Measurements from ENCODE around the gene MCTP2.

DNA sequence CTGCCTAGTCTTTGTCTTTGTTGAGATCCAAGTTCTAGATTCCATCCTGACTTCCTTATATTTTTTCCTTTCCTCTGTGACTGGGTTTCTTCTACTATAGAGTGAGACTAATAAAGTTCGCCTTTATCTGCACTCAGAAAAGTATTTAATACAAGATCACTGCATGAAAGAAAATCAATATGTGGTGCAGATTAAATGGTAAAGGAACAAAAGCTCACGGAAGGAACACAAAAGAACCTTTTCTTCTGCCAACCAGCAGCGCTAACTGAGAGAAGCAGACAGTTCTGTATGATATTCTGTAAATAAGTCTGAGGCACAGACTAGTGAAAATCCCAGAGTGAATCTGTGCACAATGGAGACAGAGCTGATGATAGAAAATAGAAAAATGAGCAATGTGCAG is 31.6 kb upstream of the MCTP2 start:
- TF ChIP-seq POLR2A (IDR thresholded peaks at IDR 0.05) (no peak), EP300 (IDR thresholded peaks at IDR 0.05) (no peak)
- TF ChIP-seq, protein P1, sequence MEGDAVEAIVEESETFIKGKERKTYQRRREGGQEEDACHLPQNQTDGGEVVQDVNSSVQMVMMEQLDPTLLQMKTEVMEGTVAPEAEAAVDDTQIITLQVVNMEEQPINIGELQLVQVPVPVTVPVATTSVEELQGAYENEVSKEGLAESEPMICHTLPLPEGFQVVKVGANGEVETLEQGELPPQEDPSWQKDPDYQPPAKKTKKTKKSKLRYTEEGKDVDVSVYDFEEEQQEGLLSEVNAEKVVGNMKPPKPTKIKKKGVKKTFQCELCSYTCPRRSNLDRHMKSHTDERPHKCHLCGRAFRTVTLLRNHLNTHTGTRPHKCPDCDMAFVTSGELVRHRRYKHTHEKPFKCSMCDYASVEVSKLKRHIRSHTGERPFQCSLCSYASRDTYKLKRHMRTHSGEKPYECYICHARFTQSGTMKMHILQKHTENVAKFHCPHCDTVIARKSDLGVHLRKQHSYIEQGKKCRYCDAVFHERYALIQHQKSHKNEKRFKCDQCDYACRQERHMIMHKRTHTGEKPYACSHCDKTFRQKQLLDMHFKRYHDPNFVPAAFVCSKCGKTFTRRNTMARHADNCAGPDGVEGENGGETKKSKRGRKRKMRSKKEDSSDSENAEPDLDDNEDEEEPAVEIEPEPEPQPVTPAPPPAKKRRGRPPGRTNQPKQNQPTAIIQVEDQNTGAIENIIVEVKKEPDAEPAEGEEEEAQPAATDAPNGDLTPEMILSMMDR (IDR thresholded peaks at IDR 0.05), result no peak
